Peyer's patch (tissue), 4 donors: ENCODE measurements around the gene STRA6.

Experiments used
- CTCF ChIP-seq, 6 experiments: fragments of 450-650 bp in 4 of 6; fragments of 200-600 bp in 2 of 6; sonication (generic) in 1 of 6; IDR thresholded peaks; one replicate each; pipeline ENCODE4 v1.5.1; 2017 to 2019; ENCODE audit warnings: antibody characterized with exemption in 6 of 6, mild to moderate bottlenecking in 3 of 6, moderate library complexity in 1 of 6
- POLR2A ChIP-seq, 2 donors: fragments of 450-650 bp; IDR thresholded peaks; one replicate each; pipeline ENCODE4 v1.5.1; 2017; ENCODE audit warnings: antibody characterized with exemption in 2 of 2, mild to moderate bottlenecking in 2 of 2, moderate library complexity in 2 of 2

DNA sequence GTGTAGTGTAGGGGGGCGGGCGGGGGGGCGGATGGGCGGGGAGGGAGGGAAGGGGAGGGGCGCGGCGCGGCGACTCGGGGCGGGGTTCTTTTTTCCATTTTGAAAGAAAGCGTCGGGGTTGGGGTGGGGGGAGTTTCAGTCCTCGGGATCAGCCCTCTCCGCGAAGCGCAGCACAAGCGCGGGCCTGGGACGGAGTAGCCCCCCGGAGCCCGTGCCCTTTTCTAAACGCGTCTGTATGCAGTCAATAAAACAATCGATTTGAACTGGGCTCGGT, 66.1 kb downstream of the STRA6 start:
- TF ChIP-seq CTCF (IDR thresholded peaks at IDR 0.05) (no peak), POLR2A (IDR thresholded peaks at IDR 0.05) (no peak)
